H54 (cell line): ENCODE data around the gene DYSF.

ENCODE experiments used
- DNase-seq: peaks from one replicate; pipeline ENCODE4 v3.0.0; 2011; ENCODE audit warnings: low spot score, mixed read lengths; ENCODE audit not compliant: insufficient read length
- FAIRE-seq: peaks from 3 replicates; lab custom pipeline; 2011; peaks lifted over from hg19 to GRCh38; lab: Jason Lieb, UNC
- POLR2A ChIP-seq: IDR thresholded peaks from 2 replicates; pipeline ENCODE4 v1.6.1; 2011; ENCODE audit warnings: low read depth, mild to moderate bottlenecking, low read length

The DYSF gene

GRCh38 chr2:71605781-71606241, 152.4 kb downstream of the DYSF start:
- DNase-seq (no peak), FAIRE-seq (no peak)
- no peak for TF ChIP-seq POLR2A

- no peak for DNase-seq
- no peak for TF ChIP-seq POLR2A
- no peak for FAIRE-seq
Observed at GRCh38 chr2:71606244-71606643, 152.9 kb downstream of the DYSF start.

- no peak for TF ChIP-seq POLR2A
- no peak for FAIRE-seq
- no peak for DNase-seq
Observed at GRCh38 chr2:71607151-71607889, 154.0 kb downstream of the DYSF start.

- FAIRE-seq = no peak
- no peak for TF ChIP-seq POLR2A
Observed at GRCh38 chr2:71608034-71608433, 154.7 kb downstream of the DYSF start.

GRCh38 chr2:71608441-71608840, 155.1 kb downstream of the DYSF start:
- DNase-seq (no peak), FAIRE-seq (no peak)
- no peak for TF ChIP-seq POLR2A

More at GRCh38 chr2:71608034-71608433, 154.7 kb downstream of the DYSF start:
- DNase-seq = no peak

- FAIRE-seq (no peak), DNase-seq (no peak)
- no peak for TF ChIP-seq POLR2A
Observed at GRCh38 chr2:71609029-71609428, 155.7 kb downstream of the DYSF start.

- no peak for FAIRE-seq
- DNase-seq = no peak
Observed at GRCh38 chr2:71609441-71609840, 156.1 kb downstream of the DYSF start.

GRCh38 chr2:71609958-71610357, 156.6 kb downstream of the DYSF start:
- TF ChIP-seq POLR2A = no peak
- DNase-seq = no peak
- FAIRE-seq = no peak

More at GRCh38 chr2:71609441-71609840, 156.1 kb downstream of the DYSF start:
- no peak for TF ChIP-seq POLR2A

GRCh38 chr2:71610671-71611070, 157.3 kb downstream of the DYSF start:
- TF ChIP-seq POLR2A = no peak
- DNase-seq (no peak), FAIRE-seq (no peak)

- no peak for TF ChIP-seq POLR2A
- DNase-seq (no peak), FAIRE-seq (no peak)
Observed at GRCh38 chr2:71611247-71611646, 157.9 kb downstream of the DYSF start.

GRCh38 chr2:71611781-71612527, 158.6 kb downstream of the DYSF start:
- DNase-seq (no peak), FAIRE-seq (no peak)
- no peak for TF ChIP-seq POLR2A

GRCh38 chr2:71612581-71613402, 159.4 kb downstream of the DYSF start:
- no peak for TF ChIP-seq POLR2A
- FAIRE-seq = no peak
- no peak for DNase-seq

GRCh38 chr2:71613403-71613952, 160.1 kb downstream of the DYSF start:
- no peak for DNase-seq
- no peak for FAIRE-seq
- no peak for TF ChIP-seq POLR2A
